ENCODE measurements around the gene MSI2.

The MSI2 gene

GRCh38 chr17:57668332-57668731 lies 412.0 kb downstream of the MSI2 start:
- DNase-seq (ENCODE audit: low read depth) = no peak

GRCh38 chr17:57669671-57670529 lies 413.6 kb downstream of the MSI2 start:
- no peak for DNase-seq (ENCODE audit: low read depth)

- no peak for DNase-seq (ENCODE audit: low read depth)
These were observed 414.6 kb downstream of the MSI2 start for GRCh38 chr17:57670769-57671569.

GRCh38 chr17:57671667-57672632 lies 415.6 kb downstream of the MSI2 start:
- peak; percentile 51 for DNase-seq (ENCODE audit: low read depth)

GRCh38 chr17:57672971-57673370 lies 416.6 kb downstream of the MSI2 start:
- DNase-seq (ENCODE audit: low read depth) = no peak

GRCh38 chr17:57674894-57675293 lies 418.6 kb downstream of the MSI2 start:
- no peak for DNase-seq (ENCODE audit: low read depth)

GRCh38 chr17:57675427-57676387 lies 419.4 kb downstream of the MSI2 start:
- DNase-seq (ENCODE audit: low read depth) = no peak

- no peak for DNase-seq (ENCODE audit: low read depth)
These were observed 420.2 kb downstream of the MSI2 start for GRCh38 chr17:57676543-57676942.

GRCh38 chr17:57677301-57677700 lies 421.0 kb downstream of the MSI2 start:
- no peak for DNase-seq (ENCODE audit: low read depth)

- DNase-seq (ENCODE audit: low read depth) = no peak
These were observed 421.5 kb downstream of the MSI2 start for GRCh38 chr17:57677858-57678257.

GRCh38 chr17:57678393-57678792 lies 422.1 kb downstream of the MSI2 start:
- DNase-seq (ENCODE audit: low read depth) = no peak

GRCh38 chr17:57679356-57679755 lies 423.0 kb downstream of the MSI2 start:
- no peak for DNase-seq (ENCODE audit: low read depth)

GRCh38 chr17:57679906-57680695 lies 423.8 kb downstream of the MSI2 start:
- no peak for DNase-seq (ENCODE audit: low read depth)

- no peak for DNase-seq (ENCODE audit: low read depth)
These were observed 426.4 kb downstream of the MSI2 start for GRCh38 chr17:57682701-57683100.

- no peak for DNase-seq (ENCODE audit: low read depth)
These were observed 428.6 kb downstream of the MSI2 start for GRCh38 chr17:57684711-57685498.

- no peak for DNase-seq (ENCODE audit: low read depth)
These were observed 429.3 kb downstream of the MSI2 start for GRCh38 chr17:57685499-57686132.

GRCh38 chr17:57687642-57688041 lies 431.3 kb downstream of the MSI2 start:
- no peak for DNase-seq (ENCODE audit: low read depth)

- DNase-seq (ENCODE audit: low read depth) = no peak
These were observed 432.9 kb downstream of the MSI2 start for GRCh38 chr17:57689254-57689653.

- DNase-seq (ENCODE audit: low read depth) = no peak
These were observed 435.6 kb downstream of the MSI2 start for GRCh38 chr17:57691939-57692338.

All from activated T-cell treated with anti-CD3 and anti-CD28 coated beads for 1 hour (primary cell).